ENCODE results near the gene ITSN2. TPM values are rescaled to one million over a fixed set of nuclear protein-coding genes. Genes with fewer than 3 reads are reported as not detected.

ITSN2 gene
- total RNA-seq, 1 experiment from 2014 or later = 19.8 TPM

- H3K4me1 Mint-ChIP-seq = peaks cover 11% of the 10 kb centered on the region
- H3K27me3 Mint-ChIP-seq (ENCODE audit: low read depth) = no peaks in the 10 kb centered on the region
- no peak for DNase-seq (ENCODE audit: low spot score)
- ChIA-PET CTCF (no interaction called here), POLR2A (no interaction called here)
- H3K27ac Mint-ChIP-seq = no peak overlapping the region
- H3K36me3 Mint-ChIP-seq = no peaks in the 10 kb centered on the region
- no peak for ATAC-seq
- H3K4me3 Mint-ChIP-seq = no peak overlapping the region
- no peaks in the 10 kb centered on the region for H3K9me3 Mint-ChIP-seq
- TF ChIP-seq, protein P1, sequence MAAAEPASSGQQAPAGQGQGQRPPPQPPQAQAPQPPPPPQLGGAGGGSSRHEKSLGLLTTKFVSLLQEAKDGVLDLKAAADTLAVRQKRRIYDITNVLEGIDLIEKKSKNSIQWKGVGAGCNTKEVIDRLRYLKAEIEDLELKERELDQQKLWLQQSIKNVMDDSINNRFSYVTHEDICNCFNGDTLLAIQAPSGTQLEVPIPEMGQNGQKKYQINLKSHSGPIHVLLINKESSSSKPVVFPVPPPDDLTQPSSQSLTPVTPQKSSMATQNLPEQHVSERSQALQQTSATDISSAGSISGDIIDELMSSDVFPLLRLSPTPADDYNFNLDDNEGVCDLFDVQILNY (CRISPR knock-in tag; IDR thresholded peaks at IDR 0.05) = no peak
- no peak for TF ChIP-seq TEAD1 (CRISPR knock-in tag; IDR thresholded peaks at IDR 0.05)
- TF ChIP-seq, protein P2, sequence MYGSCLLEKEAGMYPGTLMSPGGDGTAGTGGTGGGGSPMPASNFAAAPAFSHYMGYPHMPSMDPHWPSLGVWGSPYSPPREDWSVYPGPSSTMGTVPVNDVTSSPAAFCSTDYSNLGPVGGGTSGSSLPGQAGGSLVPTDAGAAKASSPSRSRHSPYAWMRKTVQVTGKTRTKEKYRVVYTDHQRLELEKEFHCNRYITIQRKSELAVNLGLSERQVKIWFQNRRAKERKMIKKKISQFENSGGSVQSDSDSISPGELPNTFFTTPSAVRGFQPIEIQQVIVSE (CRISPR knock-in tag; IDR thresholded peaks at IDR 0.05; ENCODE audit: borderline replicate concordance) = no peak
- TF ChIP-seq, protein P3, sequence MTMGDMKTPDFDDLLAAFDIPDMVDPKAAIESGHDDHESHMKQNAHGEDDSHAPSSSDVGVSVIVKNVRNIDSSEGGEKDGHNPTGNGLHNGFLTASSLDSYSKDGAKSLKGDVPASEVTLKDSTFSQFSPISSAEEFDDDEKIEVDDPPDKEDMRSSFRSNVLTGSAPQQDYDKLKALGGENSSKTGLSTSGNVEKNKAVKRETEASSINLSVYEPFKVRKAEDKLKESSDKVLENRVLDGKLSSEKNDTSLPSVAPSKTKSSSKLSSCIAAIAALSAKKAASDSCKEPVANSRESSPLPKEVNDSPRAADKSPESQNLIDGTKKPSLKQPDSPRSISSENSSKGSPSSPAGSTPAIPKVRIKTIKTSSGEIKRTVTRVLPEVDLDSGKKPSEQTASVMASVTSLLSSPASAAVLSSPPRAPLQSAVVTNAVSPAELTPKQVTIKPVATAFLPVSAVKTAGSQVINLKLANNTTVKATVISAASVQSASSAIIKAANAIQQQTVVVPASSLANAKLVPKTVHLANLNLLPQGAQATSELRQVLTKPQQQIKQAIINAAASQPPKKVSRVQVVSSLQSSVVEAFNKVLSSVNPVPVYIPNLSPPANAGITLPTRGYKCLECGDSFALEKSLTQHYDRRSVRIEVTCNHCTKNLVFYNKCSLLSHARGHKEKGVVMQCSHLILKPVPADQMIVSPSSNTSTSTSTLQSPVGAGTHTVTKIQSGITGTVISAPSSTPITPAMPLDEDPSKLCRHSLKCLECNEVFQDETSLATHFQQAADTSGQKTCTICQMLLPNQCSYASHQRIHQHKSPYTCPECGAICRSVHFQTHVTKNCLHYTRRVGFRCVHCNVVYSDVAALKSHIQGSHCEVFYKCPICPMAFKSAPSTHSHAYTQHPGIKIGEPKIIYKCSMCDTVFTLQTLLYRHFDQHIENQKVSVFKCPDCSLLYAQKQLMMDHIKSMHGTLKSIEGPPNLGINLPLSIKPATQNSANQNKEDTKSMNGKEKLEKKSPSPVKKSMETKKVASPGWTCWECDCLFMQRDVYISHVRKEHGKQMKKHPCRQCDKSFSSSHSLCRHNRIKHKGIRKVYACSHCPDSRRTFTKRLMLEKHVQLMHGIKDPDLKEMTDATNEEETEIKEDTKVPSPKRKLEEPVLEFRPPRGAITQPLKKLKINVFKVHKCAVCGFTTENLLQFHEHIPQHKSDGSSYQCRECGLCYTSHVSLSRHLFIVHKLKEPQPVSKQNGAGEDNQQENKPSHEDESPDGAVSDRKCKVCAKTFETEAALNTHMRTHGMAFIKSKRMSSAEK (CRISPR knock-in tag; IDR thresholded peaks at IDR 0.05; ENCODE audit: borderline replicate concordance) = no peak
- TF ChIP-seq, protein P4, sequence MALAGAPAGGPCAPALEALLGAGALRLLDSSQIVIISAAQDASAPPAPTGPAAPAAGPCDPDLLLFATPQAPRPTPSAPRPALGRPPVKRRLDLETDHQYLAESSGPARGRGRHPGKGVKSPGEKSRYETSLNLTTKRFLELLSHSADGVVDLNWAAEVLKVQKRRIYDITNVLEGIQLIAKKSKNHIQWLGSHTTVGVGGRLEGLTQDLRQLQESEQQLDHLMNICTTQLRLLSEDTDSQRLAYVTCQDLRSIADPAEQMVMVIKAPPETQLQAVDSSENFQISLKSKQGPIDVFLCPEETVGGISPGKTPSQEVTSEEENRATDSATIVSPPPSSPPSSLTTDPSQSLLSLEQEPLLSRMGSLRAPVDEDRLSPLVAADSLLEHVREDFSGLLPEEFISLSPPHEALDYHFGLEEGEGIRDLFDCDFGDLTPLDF (CRISPR knock-in tag; IDR thresholded peaks at IDR 0.05) = no peak
- no peak for TF ChIP-seq JUN (CRISPR knock-in tag; IDR thresholded peaks at IDR 0.05)
- TF ChIP-seq ZNF232 (CRISPR knock-in tag; IDR thresholded peaks at IDR 0.05) = no peak
- no peak for TF ChIP-seq TEAD4 (CRISPR knock-in tag; IDR thresholded peaks at IDR 0.05)
These were observed 30.2 kb downstream of the ITSN2 start for GRCh38 chr2:24330161-24330560.

DNA sequence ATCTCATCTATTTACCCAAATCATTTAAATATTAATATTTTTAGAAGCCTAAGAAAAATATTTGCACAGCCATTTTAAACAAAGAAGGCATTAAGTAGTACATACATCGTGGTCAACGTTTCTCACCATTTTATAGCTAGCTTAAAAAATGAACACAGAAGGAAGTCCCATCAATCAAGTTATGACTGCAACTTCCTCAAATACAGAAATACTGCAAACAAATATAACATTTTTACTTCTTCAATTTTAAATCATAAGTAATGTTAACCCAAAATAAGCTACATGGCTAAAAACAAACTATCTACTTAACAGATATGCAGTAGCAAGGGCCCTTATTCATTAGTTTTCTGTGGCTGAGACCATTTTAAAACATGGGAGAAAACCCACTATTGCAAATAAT lies 30.6 kb downstream of the ITSN2 start:
- peaks cover 11% of the 10 kb centered on the region for H3K4me1 Mint-ChIP-seq
- H3K4me3 Mint-ChIP-seq = no peak overlapping the region
- H3K27ac Mint-ChIP-seq = no peak overlapping the region
- no peaks in the 10 kb centered on the region for H3K36me3 Mint-ChIP-seq
- no peaks in the 10 kb centered on the region for H3K27me3 Mint-ChIP-seq (ENCODE audit: low read depth)
- H3K9me3 Mint-ChIP-seq = no peaks in the 10 kb centered on the region
- DNase-seq (ENCODE audit: low spot score) = no peak
- CTCF ChIA-PET = interaction anchor here (0.6 kb wide), 1 partner anchor 50 kb away, joined by 3 read pairs; no protein-coding TSS in a partner anchor
- POLR2A ChIA-PET = interaction anchor here (0.6 kb wide), 1 partner anchor 202 kb away, joined by 3 read pairs; no protein-coding TSS in a partner anchor
- ATAC-seq = no peak
- no peak for TF ChIP-seq TEAD4 (CRISPR knock-in tag; IDR thresholded peaks at IDR 0.05)
- TF ChIP-seq, protein P5, sequence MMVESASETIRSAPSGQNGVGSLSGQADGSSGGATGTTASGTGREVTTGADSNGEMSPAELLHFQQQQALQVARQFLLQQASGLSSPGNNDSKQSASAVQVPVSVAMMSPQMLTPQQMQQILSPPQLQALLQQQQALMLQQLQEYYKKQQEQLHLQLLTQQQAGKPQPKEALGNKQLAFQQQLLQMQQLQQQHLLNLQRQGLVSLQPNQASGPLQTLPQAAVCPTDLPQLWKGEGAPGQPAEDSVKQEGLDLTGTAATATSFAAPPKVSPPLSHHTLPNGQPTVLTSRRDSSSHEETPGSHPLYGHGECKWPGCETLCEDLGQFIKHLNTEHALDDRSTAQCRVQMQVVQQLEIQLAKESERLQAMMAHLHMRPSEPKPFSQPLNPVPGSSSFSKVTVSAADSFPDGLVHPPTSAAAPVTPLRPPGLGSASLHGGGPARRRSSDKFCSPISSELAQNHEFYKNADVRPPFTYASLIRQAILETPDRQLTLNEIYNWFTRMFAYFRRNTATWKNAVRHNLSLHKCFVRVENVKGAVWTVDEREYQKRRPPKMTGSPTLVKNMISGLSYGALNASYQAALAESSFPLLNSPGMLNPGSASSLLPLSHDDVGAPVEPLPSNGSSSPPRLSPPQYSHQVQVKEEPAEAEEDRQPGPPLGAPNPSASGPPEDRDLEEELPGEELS (CRISPR knock-in tag; IDR thresholded peaks at IDR 0.05) = no peak
- TF ChIP-seq NR3C1 (CRISPR knock-in tag; conservative IDR thresholded peaks at IDR 0.05; ENCODE audit: low read depth) = no peak
- TF ChIP-seq TP53 (CRISPR knock-in tag; IDR thresholded peaks at IDR 0.05) = no peak
- TF ChIP-seq JAZF1 (CRISPR knock-in tag; IDR thresholded peaks at IDR 0.05) = no peak
- TF ChIP-seq ZNF232 (CRISPR knock-in tag; IDR thresholded peaks at IDR 0.05) = no peak
- TF ChIP-seq, protein P6, sequence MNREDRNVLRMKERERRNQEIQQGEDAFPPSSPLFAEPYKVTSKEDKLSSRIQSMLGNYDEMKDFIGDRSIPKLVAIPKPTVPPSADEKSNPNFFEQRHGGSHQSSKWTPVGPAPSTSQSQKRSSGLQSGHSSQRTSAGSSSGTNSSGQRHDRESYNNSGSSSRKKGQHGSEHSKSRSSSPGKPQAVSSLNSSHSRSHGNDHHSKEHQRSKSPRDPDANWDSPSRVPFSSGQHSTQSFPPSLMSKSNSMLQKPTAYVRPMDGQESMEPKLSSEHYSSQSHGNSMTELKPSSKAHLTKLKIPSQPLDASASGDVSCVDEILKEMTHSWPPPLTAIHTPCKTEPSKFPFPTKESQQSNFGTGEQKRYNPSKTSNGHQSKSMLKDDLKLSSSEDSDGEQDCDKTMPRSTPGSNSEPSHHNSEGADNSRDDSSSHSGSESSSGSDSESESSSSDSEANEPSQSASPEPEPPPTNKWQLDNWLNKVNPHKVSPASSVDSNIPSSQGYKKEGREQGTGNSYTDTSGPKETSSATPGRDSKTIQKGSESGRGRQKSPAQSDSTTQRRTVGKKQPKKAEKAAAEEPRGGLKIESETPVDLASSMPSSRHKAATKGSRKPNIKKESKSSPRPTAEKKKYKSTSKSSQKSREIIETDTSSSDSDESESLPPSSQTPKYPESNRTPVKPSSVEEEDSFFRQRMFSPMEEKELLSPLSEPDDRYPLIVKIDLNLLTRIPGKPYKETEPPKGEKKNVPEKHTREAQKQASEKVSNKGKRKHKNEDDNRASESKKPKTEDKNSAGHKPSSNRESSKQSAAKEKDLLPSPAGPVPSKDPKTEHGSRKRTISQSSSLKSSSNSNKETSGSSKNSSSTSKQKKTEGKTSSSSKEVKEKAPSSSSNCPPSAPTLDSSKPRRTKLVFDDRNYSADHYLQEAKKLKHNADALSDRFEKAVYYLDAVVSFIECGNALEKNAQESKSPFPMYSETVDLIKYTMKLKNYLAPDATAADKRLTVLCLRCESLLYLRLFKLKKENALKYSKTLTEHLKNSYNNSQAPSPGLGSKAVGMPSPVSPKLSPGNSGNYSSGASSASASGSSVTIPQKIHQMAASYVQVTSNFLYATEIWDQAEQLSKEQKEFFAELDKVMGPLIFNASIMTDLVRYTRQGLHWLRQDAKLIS (CRISPR knock-in tag; IDR thresholded peaks at IDR 0.05; ENCODE audit: borderline replicate concordance) = no peak
- TF ChIP-seq, protein P7, sequence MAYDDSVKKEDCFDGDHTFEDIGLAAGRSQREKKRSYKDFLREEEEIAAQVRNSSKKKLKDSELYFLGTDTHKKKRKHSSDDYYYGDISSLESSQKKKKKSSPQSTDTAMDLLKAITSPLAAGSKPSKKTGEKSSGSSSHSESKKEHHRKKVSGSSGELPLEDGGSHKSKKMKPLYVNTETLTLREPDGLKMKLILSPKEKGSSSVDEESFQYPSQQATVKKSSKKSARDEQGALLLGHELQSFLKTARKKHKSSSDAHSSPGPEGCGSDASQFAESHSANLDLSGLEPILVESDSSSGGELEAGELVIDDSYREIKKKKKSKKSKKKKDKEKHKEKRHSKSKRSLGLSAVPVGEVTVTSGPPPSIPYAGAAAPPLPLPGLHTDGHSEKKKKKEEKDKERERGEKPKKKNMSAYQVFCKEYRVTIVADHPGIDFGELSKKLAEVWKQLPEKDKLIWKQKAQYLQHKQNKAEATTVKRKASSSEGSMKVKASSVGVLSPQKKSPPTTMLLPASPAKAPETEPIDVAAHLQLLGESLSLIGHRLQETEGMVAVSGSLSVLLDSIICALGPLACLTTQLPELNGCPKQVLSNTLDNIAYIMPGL (CRISPR knock-in tag; IDR thresholded peaks at IDR 0.05) = no peak
- no peak for TF ChIP-seq TEAD1 (CRISPR knock-in tag; IDR thresholded peaks at IDR 0.05)
- no peak for TF ChIP-seq CREB1 (CRISPR knock-in tag; IDR thresholded peaks at IDR 0.05)
- no peak for TF ChIP-seq OVOL2 (CRISPR knock-in tag; IDR thresholded peaks at IDR 0.05; ENCODE audit: borderline replicate concordance)

All from WTC11 (cell line).